BLaER1 treated with 17β-estradiol and CSF1 and Interleukin-3, amounts not matched to agents 10 nM and 100 nM (cell line): ENCODE data around the gene EIF4E2.

ENCODE experiments used
- H3K27ac ChIP-seq, 11 experiments: shearing (Covaris generic); formaldehyde crosslinking; 2 replicates each; pipeline ENCODE4 v1.8.1; 2022
- H3K27me3 ChIP-seq, 11 experiments: shearing (Covaris generic); formaldehyde crosslinking; 2 replicates each; pipeline ENCODE4 v1.8.1; 2022
- H3K36me3 ChIP-seq, 11 experiments: shearing (Covaris generic); formaldehyde crosslinking; 2 replicates each; pipeline ENCODE4 v1.8.1; 2022
- H3K4me1 ChIP-seq, 10 experiments: shearing (Covaris generic); formaldehyde crosslinking; 2 replicates each; pipeline ENCODE4 v1.8.1; 2022
- H3K4me2 ChIP-seq, 11 experiments: shearing (Covaris generic); formaldehyde crosslinking; 2 replicates each; pipeline ENCODE4 v1.8.1; 2022
- H3K4me3 ChIP-seq, 10 experiments: shearing (Covaris generic); formaldehyde crosslinking; 2 replicates each; pipeline ENCODE4 v1.8.1; 2022
- H3K9ac ChIP-seq, 11 experiments: shearing (Covaris generic); formaldehyde crosslinking; 2 replicates each; pipeline ENCODE4 v1.8.1; 2022
- H3K9me3 ChIP-seq, 11 experiments: shearing (Covaris generic); formaldehyde crosslinking; replicated peaks in 1 of 11; 2 replicates each; pipeline ENCODE4 v1.8.1; 2022
- H4K20me1 ChIP-seq, 11 experiments: shearing (Covaris generic); formaldehyde crosslinking; 2 replicates each; pipeline ENCODE4 v1.8.1; 2022
- Cebpa-rat ChIP-seq, 11 experiments: shearing (Covaris generic); IDR thresholded peaks; 2 replicates each; pipeline ENCODE4 v1.8.1; 2022

Gene EIF4E2

DNA sequence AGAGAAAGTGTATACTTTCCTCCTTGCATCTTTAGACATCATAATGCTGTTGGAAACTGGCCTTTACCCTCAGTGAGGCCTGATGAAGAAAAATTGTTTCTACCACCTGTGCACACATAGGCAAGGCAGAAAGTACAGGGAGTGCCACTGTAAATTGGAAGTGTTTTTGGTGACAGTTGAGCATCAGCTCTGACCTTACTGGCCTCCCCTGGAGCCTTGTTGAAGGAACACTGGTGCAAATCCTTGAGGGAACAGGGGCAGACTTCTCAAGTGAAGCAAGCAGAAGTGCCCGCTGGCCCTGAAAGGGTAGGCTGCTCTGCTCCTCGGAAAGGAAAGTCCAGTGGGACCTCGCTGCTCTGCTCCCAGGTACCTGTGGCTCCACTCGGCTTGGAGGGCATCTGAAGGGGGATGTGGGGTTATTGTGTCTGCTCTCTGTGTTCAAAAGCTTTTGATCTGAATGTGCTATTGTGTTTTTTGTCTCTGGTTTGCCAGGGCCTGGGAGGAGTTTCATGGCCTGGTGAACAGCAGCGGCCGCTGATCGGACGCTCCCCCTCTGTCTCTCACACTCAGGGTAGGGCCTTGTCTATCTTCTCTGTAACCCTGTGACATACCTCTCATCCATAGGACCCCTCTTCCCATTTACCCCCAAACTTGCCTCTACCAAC is 23.4 kb downstream of the EIF4E2 start:
- Histone ChIP-seq H3K27ac (no peak overlapping the region), H4K20me1 (peaks cover 0 to 28% (median 0%) of the 10 kb centered on the region in 11 experiments; a peak in 6 of 22 replicates), H3K9me3 (no peaks in the 10 kb centered on the region), H3K9ac (no peak overlapping the region), H3K4me3 (no peak overlapping the region), H3K4me2 (no peak overlapping the region), H3K36me3 (peaks cover 64 to 99% (median 84%) of the 10 kb centered on the region in 11 experiments), H3K4me1 (peaks cover 0 to 6% (median 0%) of the 10 kb centered on the region in 10 experiments; a peak in 4 of 20 replicates), H3K27me3 (no peaks in the 10 kb centered on the region)
- no peak for TF ChIP-seq Cebpa-rat (IDR thresholded peaks at IDR 0.05)

DNA sequence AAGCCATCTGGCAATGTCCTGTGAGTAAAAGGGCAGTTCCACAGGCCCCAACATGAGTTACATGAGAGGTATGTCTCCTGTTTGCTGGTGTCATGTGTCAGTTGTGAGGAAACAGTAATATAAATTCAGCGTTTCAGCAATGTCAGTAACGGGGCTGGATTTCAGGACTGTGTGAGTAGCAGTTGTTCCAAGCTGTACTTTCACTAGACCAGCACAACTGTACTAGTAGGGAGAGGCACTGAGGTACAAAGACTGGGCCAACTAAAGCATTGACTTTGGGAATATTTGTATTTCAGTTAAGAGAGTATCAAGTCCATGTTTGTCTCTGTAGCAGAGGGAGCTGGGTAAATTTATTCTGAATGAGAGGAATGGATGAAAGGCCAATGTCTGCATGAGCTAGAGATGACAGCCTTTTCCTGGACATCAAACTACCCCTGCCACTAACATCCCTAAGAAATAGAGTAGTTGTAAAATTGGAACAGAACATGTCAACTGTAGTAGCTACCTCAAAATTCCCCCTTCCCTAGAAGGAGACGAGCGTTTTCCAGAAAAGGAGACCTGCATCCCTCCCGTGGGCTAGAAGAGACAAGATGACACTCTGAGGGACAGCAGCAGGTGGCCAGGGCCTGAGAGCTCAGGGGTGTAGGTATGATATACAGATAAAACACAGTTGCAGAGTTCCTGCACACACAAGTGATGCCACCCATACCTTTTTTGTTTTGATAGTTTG is 24.4 kb downstream of the EIF4E2 start:
- H3K9ac ChIP-seq, result no peak overlapping the region
- no peak for TF ChIP-seq Cebpa-rat (IDR thresholded peaks at IDR 0.05)
- H3K4me1 ChIP-seq, result peaks cover 0 to 5% (median 0%) of the 10 kb centered on the region in 10 experiments; a peak in 2 of 20 replicates
- no peak overlapping the region for H3K27ac ChIP-seq
- no peaks in the 10 kb centered on the region for H3K9me3 ChIP-seq
- H3K4me3 ChIP-seq, result no peak overlapping the region
- no peaks in the 10 kb centered on the region for H3K27me3 ChIP-seq
- peaks cover 54 to 98% (median 81%) of the 10 kb centered on the region in 11 experiments for H3K36me3 ChIP-seq
- no peak overlapping the region for H3K4me2 ChIP-seq
- peaks cover 0 to 19% (median 0%) of the 10 kb centered on the region in 11 experiments; a peak in 5 of 22 replicates for H4K20me1 ChIP-seq

DNA sequence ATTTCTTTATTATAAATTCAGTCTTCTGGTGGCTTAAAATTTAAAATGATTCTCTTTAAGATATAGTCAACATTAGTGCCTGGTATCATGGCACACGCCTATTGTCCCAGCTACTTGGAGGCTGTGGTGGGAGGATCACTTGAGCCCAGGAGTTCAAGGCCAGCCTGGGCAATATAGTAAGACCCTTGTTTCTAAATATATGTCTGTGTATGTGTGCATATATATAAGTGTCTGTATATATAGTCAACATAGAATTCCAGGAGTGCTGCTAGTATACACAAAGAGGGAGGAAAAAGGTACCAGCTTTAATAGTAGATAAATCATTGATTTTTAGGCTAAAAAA is 24.9 kb downstream of the EIF4E2 start:
- Histone ChIP-seq H4K20me1 (peaks cover 0 to 16% (median 0%) of the 10 kb centered on the region in 11 experiments; a peak in 2 of 22 replicates), H3K4me1 (peaks cover 0 to 5% (median 0%) of the 10 kb centered on the region in 10 experiments; a peak in 3 of 20 replicates)

DNA sequence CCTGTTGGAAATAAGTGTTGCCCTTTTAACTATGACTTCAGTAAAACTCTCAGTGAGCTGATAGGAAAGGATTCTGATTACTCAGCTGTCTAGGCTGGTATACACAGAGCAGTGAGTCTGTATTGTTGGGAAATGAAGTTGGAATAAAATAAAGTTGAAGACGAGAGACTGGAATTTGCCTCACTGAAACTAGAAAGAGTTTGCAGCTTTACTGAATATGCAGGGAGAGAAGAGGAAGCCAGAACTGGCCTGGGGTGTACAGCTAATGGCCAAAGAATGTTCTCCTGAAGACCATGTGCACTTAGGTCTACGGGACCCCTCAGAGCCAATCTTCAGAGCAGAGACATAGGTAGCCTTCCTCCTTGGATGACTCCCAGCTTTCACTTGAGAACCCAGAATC is 26.5 kb downstream of the EIF4E2 start:
- Histone ChIP-seq H3K9me3 (no peaks in the 10 kb centered on the region), H3K27ac (no peak overlapping the region), H4K20me1 (peaks cover 0 to 12% (median 0%) of the 10 kb centered on the region in 11 experiments; a peak in 2 of 22 replicates), H3K4me2 (no peak overlapping the region), H3K4me3 (no peak overlapping the region), H3K4me1 (peaks cover 0 to 5% (median 0%) of the 10 kb centered on the region in 10 experiments; a peak in 3 of 20 replicates), H3K36me3 (peaks cover 48 to 98% (median 75%) of the 10 kb centered on the region in 11 experiments), H3K9ac (no peak overlapping the region), H3K27me3 (no peaks in the 10 kb centered on the region)
- no peak for TF ChIP-seq Cebpa-rat (IDR thresholded peaks at IDR 0.05)

More for the DNA sequence above, 24.9 kb downstream of the EIF4E2 start:
- H3K4me3 ChIP-seq, result no peak overlapping the region
- no peak overlapping the region for H3K9ac ChIP-seq
- TF ChIP-seq Cebpa-rat (IDR thresholded peaks at IDR 0.05), result no peak
- H3K27ac ChIP-seq, result no peak overlapping the region
- peaks cover 49 to 98% (median 75%) of the 10 kb centered on the region in 11 experiments for H3K36me3 ChIP-seq
- H3K27me3 ChIP-seq, result no peaks in the 10 kb centered on the region
- H3K4me2 ChIP-seq, result no peak overlapping the region
- H3K9me3 ChIP-seq, result no peaks in the 10 kb centered on the region

DNA sequence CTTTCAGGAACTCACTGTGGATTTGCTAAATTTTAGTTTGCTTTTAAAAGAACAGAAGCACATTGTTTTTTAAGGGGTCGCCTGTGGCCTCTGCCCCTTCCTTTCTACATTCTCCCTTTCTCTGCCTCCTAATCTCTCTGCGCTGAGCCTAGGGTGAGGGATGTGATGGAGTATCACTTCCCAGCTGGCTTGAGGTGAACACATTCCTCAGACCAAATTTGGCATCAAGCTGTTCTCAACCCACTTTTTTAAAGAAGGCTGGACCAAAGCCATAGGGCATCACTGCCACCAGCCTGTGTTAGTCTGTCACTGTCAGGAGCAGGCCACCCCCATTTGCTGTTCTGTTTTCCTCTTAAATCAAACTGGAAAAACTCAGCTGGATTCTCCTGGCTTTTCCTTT is 27.4 kb downstream of the EIF4E2 start:
- no peak overlapping the region for H3K4me3 ChIP-seq
- H3K4me2 ChIP-seq, result no peak overlapping the region
- H3K9ac ChIP-seq, result no peak overlapping the region
- H3K4me1 ChIP-seq, result peaks cover 0 to 5% (median 0%) of the 10 kb centered on the region in 10 experiments; a peak in 3 of 20 replicates
- H3K27me3 ChIP-seq, result no peaks in the 10 kb centered on the region
- no peak for TF ChIP-seq Cebpa-rat (IDR thresholded peaks at IDR 0.05)
- no peaks in the 10 kb centered on the region for H3K9me3 ChIP-seq
- H3K36me3 ChIP-seq, result peaks cover 50 to 98% (median 75%) of the 10 kb centered on the region in 11 experiments
- H3K27ac ChIP-seq, result no peak overlapping the region
- peaks cover 0 to 6% (median 0%) of the 10 kb centered on the region in 11 experiments; a peak in 2 of 22 replicates for H4K20me1 ChIP-seq

DNA sequence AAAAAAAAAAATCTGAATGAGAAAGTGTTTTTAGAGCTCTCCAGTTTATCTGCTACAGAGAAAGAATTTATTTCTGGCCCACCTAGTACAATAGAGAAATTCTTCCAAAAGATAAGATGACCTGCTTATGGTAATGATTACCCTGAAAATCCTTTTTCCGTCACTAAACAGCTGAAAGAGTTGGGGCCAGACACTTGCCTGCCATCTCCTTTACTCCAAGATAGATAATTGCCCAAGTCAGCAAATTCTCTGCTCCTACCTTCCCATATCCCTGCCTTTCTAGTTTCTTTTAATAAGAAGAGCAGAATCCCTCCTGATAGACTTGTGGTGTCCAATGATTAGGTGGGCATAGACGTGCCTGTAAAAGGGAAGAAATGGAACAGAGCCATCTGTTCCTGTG is 28.1 kb downstream of the EIF4E2 start:
- Histone ChIP-seq H3K27ac (no peak overlapping the region), H3K9ac (no peak overlapping the region), H4K20me1 (peaks cover 0 to 4% (median 0%) of the 10 kb centered on the region in 11 experiments; a peak in 1 of 22 replicates), H3K36me3 (peaks cover 52 to 98% (median 75%) of the 10 kb centered on the region in 11 experiments), H3K27me3 (no peaks in the 10 kb centered on the region), H3K9me3 (no peaks in the 10 kb centered on the region; a peak in 1 of 22 replicates), H3K4me2 (no peak overlapping the region), H3K4me1 (peaks cover 0 to 5% (median 0%) of the 10 kb centered on the region in 10 experiments; a peak in 3 of 20 replicates), H3K4me3 (no peak overlapping the region)
- no peak for TF ChIP-seq Cebpa-rat (IDR thresholded peaks at IDR 0.05)

DNA sequence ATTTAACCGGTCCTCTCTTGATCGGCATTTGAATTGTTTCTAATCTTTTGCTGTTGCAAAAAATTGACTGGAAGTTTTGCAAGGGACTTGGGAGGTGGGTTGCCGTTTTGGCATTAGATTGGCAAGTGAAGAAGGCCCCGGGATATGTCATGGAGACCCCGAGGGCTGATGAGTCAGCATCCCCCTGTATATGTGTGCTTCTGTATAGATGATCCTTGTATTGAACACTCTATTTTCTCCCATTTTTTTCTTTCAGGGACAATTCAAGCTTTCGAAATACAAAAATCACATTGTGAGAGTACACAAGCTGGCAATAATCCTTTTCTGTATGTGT is 30.1 kb downstream of the EIF4E2 start:
- H3K9me3 ChIP-seq, result peaks cover 0 to 6% (median 0%) of the 10 kb centered on the region in 11 experiments; a peak in 1 of 22 replicates
- H4K20me1 ChIP-seq, result no peaks in the 10 kb centered on the region; a peak in 1 of 22 replicates
- peaks cover 0 to 5% (median 0%) of the 10 kb centered on the region in 10 experiments; a peak in 3 of 20 replicates for H3K4me1 ChIP-seq
- H3K27ac ChIP-seq, result no peak overlapping the region
- H3K4me2 ChIP-seq, result no peak overlapping the region
- H3K4me3 ChIP-seq, result no peak overlapping the region
- H3K27me3 ChIP-seq, result no peaks in the 10 kb centered on the region
- peaks cover 37 to 94% (median 66%) of the 10 kb centered on the region in 11 experiments for H3K36me3 ChIP-seq
- TF ChIP-seq Cebpa-rat (IDR thresholded peaks at IDR 0.05), result no peak
- H3K9ac ChIP-seq, result no peak overlapping the region

DNA sequence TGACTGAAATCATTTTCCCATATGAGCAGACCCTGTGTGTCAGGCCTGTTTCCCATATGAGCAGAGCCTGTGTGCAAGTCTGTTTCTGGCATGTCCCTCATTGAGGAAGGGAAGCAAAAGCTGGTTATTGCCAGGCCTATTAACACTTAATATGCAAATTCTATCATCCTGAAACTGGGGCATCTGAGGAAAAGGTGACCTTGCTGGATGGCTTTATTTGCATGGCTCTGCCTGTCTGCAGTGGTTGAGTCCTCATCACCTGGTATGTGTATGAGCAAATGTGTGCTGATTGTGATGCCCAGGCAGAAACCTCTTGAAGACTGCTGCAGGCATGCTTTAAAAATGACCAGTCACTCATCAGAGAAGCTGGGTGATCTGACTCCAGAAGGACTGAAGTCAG is 31.2 kb downstream of the EIF4E2 start:
- H4K20me1 ChIP-seq, result no peaks in the 10 kb centered on the region; a peak in 1 of 22 replicates
- no peak overlapping the region for H3K27ac ChIP-seq
- no peak for TF ChIP-seq Cebpa-rat (IDR thresholded peaks at IDR 0.05)
- H3K9ac ChIP-seq, result no peak overlapping the region
- H3K9me3 ChIP-seq, result peaks cover 0 to 6% (median 0%) of the 10 kb centered on the region in 11 experiments; a peak in 1 of 22 replicates
- H3K4me1 ChIP-seq, result peaks cover 0 to 7% (median 0%) of the 10 kb centered on the region in 10 experiments; a peak in 8 of 20 replicates
- H3K27me3 ChIP-seq, result no peaks in the 10 kb centered on the region
- no peak overlapping the region for H3K4me3 ChIP-seq
- peaks cover 37 to 84% (median 63%) of the 10 kb centered on the region in 11 experiments for H3K36me3 ChIP-seq
- no peak overlapping the region for H3K4me2 ChIP-seq

DNA sequence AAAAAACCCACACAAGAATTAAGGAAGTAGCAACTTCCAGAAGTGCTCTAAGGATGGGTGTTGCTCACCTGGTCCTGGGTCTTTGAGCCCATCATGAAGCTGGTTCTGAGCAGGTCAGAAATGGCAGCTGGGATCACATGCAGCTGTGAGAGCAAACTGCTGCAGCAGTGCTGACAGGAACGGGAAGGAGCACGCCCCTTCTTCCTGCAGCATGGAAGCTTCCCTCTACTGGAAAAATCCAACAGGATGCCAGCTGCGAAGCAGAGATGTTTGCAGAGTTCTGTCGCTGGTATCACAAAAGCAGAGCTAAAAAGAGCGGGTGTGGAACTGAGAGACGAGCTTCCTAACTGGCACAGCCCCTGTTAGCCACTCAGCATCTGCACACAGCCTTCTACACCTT is 33.7 kb downstream of the EIF4E2 start:
- no peaks in the 10 kb centered on the region for H3K27me3 ChIP-seq
- TF ChIP-seq Cebpa-rat (IDR thresholded peaks at IDR 0.05), result no peak
- no peak overlapping the region for H3K4me2 ChIP-seq

More for the DNA sequence above, 33.7 kb downstream of the EIF4E2 start:
- peaks cover 32 to 60% (median 44%) of the 10 kb centered on the region in 11 experiments for H3K36me3 ChIP-seq
- H3K27ac ChIP-seq, result no peak overlapping the region
- H4K20me1 ChIP-seq, result peaks cover 0 to 6% (median 0%) of the 10 kb centered on the region in 11 experiments; a peak in 1 of 22 replicates
- H3K9me3 ChIP-seq, result peaks cover 0 to 6% (median 0%) of the 10 kb centered on the region in 11 experiments; a peak in 1 of 22 replicates
- no peak overlapping the region for H3K4me3 ChIP-seq
- no peak overlapping the region for H3K9ac ChIP-seq
- peaks cover 0 to 22% (median 6%) of the 10 kb centered on the region in 10 experiments; a peak in 9 of 20 replicates for H3K4me1 ChIP-seq
